ENCODE measurements around the gene FSCN2.

FSCN2 gene

GRCh38 chr17:81543756-81544155, 15.6 kb downstream of the FSCN2 start:
- no peak overlapping the region for H3K4me3 ChIP-seq (ENCODE audit: low read depth, low read length)
- no peak for DNase-seq (ENCODE audit: low read depth)
- TF ChIP-seq CTCF (IDR thresholded peaks at IDR 0.05; ENCODE audit: insufficient read depth, low read depth, low read length, missing control alignments): no peak

- H3K4me3 ChIP-seq (ENCODE audit: low read depth, low read length): no peak overlapping the region
- TF ChIP-seq CTCF (IDR thresholded peaks at IDR 0.05; ENCODE audit: insufficient read depth, low read depth, low read length, missing control alignments): no peak
- no peak for DNase-seq (ENCODE audit: low read depth)
Measured at GRCh38 chr17:81544281-81544974, 16.3 kb downstream of the FSCN2 start.

GRCh38 chr17:81545160-81545949, 17.2 kb downstream of the FSCN2 start:
- TF ChIP-seq CTCF (IDR thresholded peaks at IDR 0.05; ENCODE audit: insufficient read depth, low read depth, low read length, missing control alignments): no peak
- no peak overlapping the region for H3K4me3 ChIP-seq (ENCODE audit: low read depth, low read length)
- no peak for DNase-seq (ENCODE audit: low read depth)

- TF ChIP-seq CTCF (IDR thresholded peaks at IDR 0.05; ENCODE audit: insufficient read depth, low read depth, low read length, missing control alignments): no peak
- no peak for DNase-seq (ENCODE audit: low read depth)
- no peak overlapping the region for H3K4me3 ChIP-seq (ENCODE audit: low read depth, low read length)
Measured at GRCh38 chr17:81546906-81547613, 18.9 kb downstream of the FSCN2 start.

GRCh38 chr17:81547614-81547982, 19.4 kb downstream of the FSCN2 start:
- no peak for TF ChIP-seq CTCF (IDR thresholded peaks at IDR 0.05; ENCODE audit: insufficient read depth, low read depth, low read length, missing control alignments)
- no peak overlapping the region for H3K4me3 ChIP-seq (ENCODE audit: low read depth, low read length)

GRCh38 chr17:81549031-81549557, 20.9 kb downstream of the FSCN2 start:
- TF ChIP-seq CTCF (IDR thresholded peaks at IDR 0.05; ENCODE audit: insufficient read depth, low read depth, low read length, missing control alignments): no peak
- no peak overlapping the region for H3K4me3 ChIP-seq (ENCODE audit: low read depth, low read length)
- no peak for DNase-seq (ENCODE audit: low read depth)

More at GRCh38 chr17:81547614-81547982, 19.4 kb downstream of the FSCN2 start:
- no peak for DNase-seq (ENCODE audit: low read depth)

Data from GM12865 (cell line).